Fibroblast of mammary gland (primary cell): Measurements from ENCODE around the gene MYH15.
A peak's percentile ranks its signal among the peaks of the same experiment; 100 is the strongest.

ENCODE experiments used
- DNase-seq: peaks from one replicate; pipeline ENCODE4 v3.0.0-alpha.2; 2010; ENCODE audit warnings: low read depth
- H3K4me3 ChIP-seq: 2 replicates; pipeline ENCODE4 v1.5.1; 2011; ENCODE audit warnings: low read depth, mild to moderate bottlenecking, low read length, moderate library complexity; ENCODE audit not compliant: control insufficient read depth
- CTCF ChIP-seq: conservative IDR thresholded peaks from 2 replicates; pipeline ENCODE4 v1.5.1; 2011; ENCODE audit warnings: low read depth, low read length, inconsistent platforms; ENCODE audit not compliant: control insufficient read depth, insufficient read depth

Gene MYH15

GRCh38 chr3:108453565-108453964 is 56.8 kb downstream of the MYH15 start:
- DNase-seq, result peak; percentile 57
- H3K4me3 ChIP-seq, result no peak overlapping the region
- TF ChIP-seq CTCF, result no peak

GRCh38 chr3:108450444-108450843 is 60.0 kb downstream of the MYH15 start:
- no peak for DNase-seq
- H3K4me3 ChIP-seq, result no peak overlapping the region
- no peak for TF ChIP-seq CTCF

- no peak overlapping the region for H3K4me3 ChIP-seq
- TF ChIP-seq CTCF, result no peak
- no peak for DNase-seq
These were observed 61.8 kb downstream of the MYH15 start for GRCh38 chr3:108448593-108448992.

GRCh38 chr3:108447096-108447847 is 63.1 kb downstream of the MYH15 start:
- H3K4me3 ChIP-seq, result no peak overlapping the region
- no peak for DNase-seq
- TF ChIP-seq CTCF, result no peak

- H3K4me3 ChIP-seq, result no peak overlapping the region
- TF ChIP-seq CTCF, result no peak
- no peak for DNase-seq
These were observed 68.1 kb downstream of the MYH15 start for GRCh38 chr3:108442281-108442680.

GRCh38 chr3:108441518-108441917 is 68.9 kb downstream of the MYH15 start:
- no peak for TF ChIP-seq CTCF
- DNase-seq, result peak; percentile 12
- no peak overlapping the region for H3K4me3 ChIP-seq
